HG02852 (cell line): ENCODE data around the gene TBPL2.

Source experiments
- ATAC-seq: cut with Tn5 transposase; IDR thresholded peaks from one replicate; pipeline ENCODE4 v1.9.1; 2021; ENCODE audit warnings: mild to moderate bottlenecking, moderate library complexity; ENCODE audit not compliant: unreplicated experiment

TBPL2 gene

DNA sequence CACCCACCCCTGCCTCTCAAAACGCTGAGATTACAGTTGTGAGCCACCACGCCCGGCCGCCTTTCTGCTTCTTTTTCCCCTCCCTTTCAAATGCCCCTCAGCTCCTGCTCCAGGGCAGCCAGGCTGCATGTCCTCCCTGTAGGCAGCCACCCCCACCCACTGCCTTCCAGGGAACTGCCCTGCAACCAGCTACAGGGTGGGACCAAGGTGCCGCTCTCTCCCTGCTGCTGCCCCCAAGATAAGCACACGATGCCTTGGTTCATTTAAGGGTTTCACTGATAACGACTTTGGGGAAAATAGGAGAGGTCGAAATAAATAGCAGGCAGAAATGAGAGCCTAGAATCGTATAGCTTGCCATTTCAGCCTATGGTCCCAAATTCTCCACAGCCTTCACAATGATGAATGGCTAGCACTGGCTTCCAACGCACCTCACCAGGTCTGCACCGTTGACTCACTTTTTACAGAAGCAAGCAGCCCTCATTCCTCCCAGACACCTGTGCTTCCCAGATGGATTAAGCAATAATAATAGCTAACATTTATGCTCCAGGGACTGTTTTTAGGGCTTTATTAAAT is 69.4 kb downstream of the TBPL2 start:
- no peak for ATAC-seq

DNA sequence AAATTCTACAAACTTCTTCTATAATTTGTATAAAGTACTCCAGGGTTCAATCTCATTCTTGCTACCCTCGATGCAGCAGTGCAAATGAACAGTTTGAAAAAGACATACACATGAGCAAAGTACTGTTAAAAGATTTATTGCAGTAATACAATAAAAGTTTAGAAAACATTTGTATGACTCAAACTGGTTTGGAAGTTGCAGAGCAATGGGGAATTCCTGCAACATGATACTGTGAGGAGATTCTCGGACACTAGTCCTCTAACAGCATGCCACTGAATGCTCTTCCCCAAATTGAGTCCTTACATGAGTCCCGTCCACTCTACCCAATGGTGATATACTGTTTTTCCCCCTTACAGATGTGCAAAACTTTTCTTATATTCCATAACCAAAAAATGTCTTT is 74.1 kb downstream of the TBPL2 start:
- no peak for ATAC-seq
